Activated B cell treated with CpG ODN at 0.5 μM for 24 hours (primary cell): ENCODE results near the gene USP4. TPM values are rescaled to one million over a fixed set of nuclear protein-coding genes. Genes with fewer than 3 reads are reported as not detected.
"Not testable (repeated sequence)": the region's sequence is repeated elsewhere in the genome, so short reads cannot be mapped to it uniquely, and the experiment has no call there.

Experiments
- ATAC-seq: fragments of 200-7000 bp; cut with Tn5 transposase; one replicate; pipeline ENCODE4 v1.10.0; 2021; ENCODE audit warnings: low read depth, mild to moderate bottlenecking, moderate library complexity
- CTCF ChIA-PET: fragments of 350-600 bp; sonication (Branson Sonifier 250); formaldehyde crosslinking; loops from one replicate; lab custom pipeline; 2021; ENCODE audit warnings: antibody characterized with exemption; lab: Charles Lee
- POLR2A ChIA-PET: fragments of 350-600 bp; sonication (Branson Sonifier 250); formaldehyde crosslinking; loops from one replicate; lab custom pipeline; 2021; ENCODE audit warnings: antibody characterized with exemption; lab: Charles Lee
- DNase-seq: peaks from one replicate; pipeline ENCODE4 v3.0.0; 2022
- H3K27ac Mint-ChIP-seq: one replicate; pipeline ENCODE4 v1.8.0; 2020; ENCODE audit warnings: mixed read lengths
- H3K27me3 Mint-ChIP-seq: one replicate; pipeline ENCODE4 v1.8.0; 2021; ENCODE audit warnings: mixed read lengths
- H3K36me3 Mint-ChIP-seq: one replicate; pipeline ENCODE4 v1.8.0; 2021; ENCODE audit warnings: low read depth, mixed read lengths
- H3K4me1 Mint-ChIP-seq: one replicate; pipeline ENCODE4 v1.8.0; 2021; ENCODE audit warnings: mixed read lengths
- H3K4me3 Mint-ChIP-seq: one replicate; pipeline ENCODE4 v1.8.0; 2020; ENCODE audit warnings: mild to moderate bottlenecking, mixed read lengths
- H3K9me3 Mint-ChIP-seq: one replicate; pipeline ENCODE4 v1.8.0; 2020; ENCODE audit warnings: mixed read lengths
- intact Hi-C: fragments of 100-400 bp; cut with micrococcal nuclease; formaldehyde crosslinking; loops from one replicate; pipeline ENCODE4 v1.15.1; 2024
- total RNA-seq: library from RNA; stranded (reverse); gene quantifications from 2 replicates; pipeline ENCODE4 v1.2.3, GENCODE V29; 2022
- TF ChIP-seq, protein P1 (sequence below): fragments of 200-600 bp; IDR thresholded peaks from one replicate; pipeline ENCODE4 v1.8.0; 2022; ENCODE audit warnings: antibody characterized with exemption, mild to moderate bottlenecking

The USP4 gene
- total RNA-seq, 1 donor from 2014 or later: 115 TPM

DNA sequence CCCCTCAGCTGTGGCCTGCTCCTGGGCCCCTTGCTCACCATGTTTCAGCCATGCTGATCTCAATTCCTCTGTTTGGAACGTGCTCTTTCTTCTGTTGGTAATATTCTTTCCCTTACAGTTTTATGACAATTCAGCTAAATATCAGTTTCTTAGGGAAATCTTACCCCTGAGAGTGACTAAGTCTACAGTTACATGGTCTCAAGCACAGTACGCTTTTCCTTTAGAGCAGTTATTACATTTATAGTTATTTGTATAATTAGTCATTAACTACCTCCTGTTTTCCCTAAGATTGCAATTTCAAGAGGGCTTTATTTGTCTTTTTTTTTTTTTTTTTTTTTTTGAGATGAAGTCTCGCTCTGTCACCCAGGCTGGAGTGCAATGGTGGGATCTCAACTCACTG lies 86.3 kb downstream of the USP4 start:
- ATAC-seq (no peak), DNase-seq (no peak)
- no peak overlapping the region for H3K4me3 Mint-ChIP-seq
- H3K27ac Mint-ChIP-seq: no peak overlapping the region
- ChIA-PET CTCF (no interaction called here), POLR2A (no interaction called here)
- TF ChIP-seq, protein P1, sequence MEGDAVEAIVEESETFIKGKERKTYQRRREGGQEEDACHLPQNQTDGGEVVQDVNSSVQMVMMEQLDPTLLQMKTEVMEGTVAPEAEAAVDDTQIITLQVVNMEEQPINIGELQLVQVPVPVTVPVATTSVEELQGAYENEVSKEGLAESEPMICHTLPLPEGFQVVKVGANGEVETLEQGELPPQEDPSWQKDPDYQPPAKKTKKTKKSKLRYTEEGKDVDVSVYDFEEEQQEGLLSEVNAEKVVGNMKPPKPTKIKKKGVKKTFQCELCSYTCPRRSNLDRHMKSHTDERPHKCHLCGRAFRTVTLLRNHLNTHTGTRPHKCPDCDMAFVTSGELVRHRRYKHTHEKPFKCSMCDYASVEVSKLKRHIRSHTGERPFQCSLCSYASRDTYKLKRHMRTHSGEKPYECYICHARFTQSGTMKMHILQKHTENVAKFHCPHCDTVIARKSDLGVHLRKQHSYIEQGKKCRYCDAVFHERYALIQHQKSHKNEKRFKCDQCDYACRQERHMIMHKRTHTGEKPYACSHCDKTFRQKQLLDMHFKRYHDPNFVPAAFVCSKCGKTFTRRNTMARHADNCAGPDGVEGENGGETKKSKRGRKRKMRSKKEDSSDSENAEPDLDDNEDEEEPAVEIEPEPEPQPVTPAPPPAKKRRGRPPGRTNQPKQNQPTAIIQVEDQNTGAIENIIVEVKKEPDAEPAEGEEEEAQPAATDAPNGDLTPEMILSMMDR: no peak
- no peaks in the 10 kb centered on the region for H3K27me3 Mint-ChIP-seq
- H3K4me1 Mint-ChIP-seq: peaks cover 4% of the 10 kb centered on the region
- no peaks in the 10 kb centered on the region for H3K36me3 Mint-ChIP-seq
- intact Hi-C loops: no loop called here
- H3K9me3 Mint-ChIP-seq: no peaks in the 10 kb centered on the region

- no peak for DNase-seq
- CTCF ChIA-PET: no interaction called here
- POLR2A ChIA-PET: interaction anchor here (1.1 kb wide), 1 partner anchor 10 kb away, joined by 4 read pairs; no protein-coding TSS in a partner anchor
- ATAC-seq: peak; percentile 34
- Mint-ChIP-seq H3K27me3 (no peaks in the 10 kb centered on the region), H3K27ac (no peak overlapping the region), H3K9me3 (no peaks in the 10 kb centered on the region), H3K4me3 (no peak overlapping the region), H3K4me1 (peaks cover 4% of the 10 kb centered on the region), H3K36me3 (no peaks in the 10 kb centered on the region)
- TF ChIP-seq, protein P1: no peak
- intact Hi-C loops: no loop called here
Measured at GRCh38 chr3:49248840-49249227, 91.0 kb downstream of the USP4 start.

DNA sequence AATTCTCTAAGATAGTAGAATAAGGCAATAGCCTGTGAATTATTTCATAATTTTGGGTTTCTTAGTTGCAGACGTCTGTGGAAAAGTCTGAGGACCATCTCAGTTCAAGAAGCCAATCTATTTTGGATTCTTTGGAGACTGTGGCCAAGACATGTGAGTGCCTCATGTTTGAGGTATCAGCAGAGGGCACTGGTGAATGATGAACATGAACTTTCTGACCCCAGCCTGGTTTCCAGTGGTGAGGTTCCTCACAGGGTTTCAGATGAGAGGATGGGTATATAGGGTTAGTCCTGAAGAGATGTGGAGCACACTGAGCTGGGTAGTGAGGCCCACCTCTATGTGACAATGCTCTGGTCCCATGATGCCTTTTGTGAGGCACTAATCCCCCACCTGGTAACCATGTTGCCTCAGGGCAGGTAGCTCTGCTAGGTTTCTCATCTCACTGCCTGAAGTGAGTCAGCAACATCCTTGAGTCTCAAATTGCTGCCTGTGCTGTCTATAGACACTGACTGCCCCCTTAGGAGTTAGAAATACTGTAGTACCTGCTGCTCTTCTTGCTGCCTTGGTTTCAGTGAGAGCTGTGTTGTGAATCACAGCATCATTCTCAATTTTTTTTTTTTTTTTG lies 95.2 kb downstream of the USP4 start:
- CTCF ChIA-PET: no interaction called here
- H3K27me3 Mint-ChIP-seq: no peaks in the 10 kb centered on the region
- POLR2A ChIA-PET: interaction anchor here (0.5 kb wide), 1 partner anchor 204 kb away, joined by 3 read pairs; no protein-coding TSS in a partner anchor
- TF ChIP-seq, protein P1: no peak
- peaks cover 4% of the 10 kb centered on the region for H3K4me1 Mint-ChIP-seq
- no peak for DNase-seq
- intact Hi-C loops: no loop called here
- H3K27ac Mint-ChIP-seq: no peak overlapping the region
- ATAC-seq: no peak
- no peaks in the 10 kb centered on the region for H3K36me3 Mint-ChIP-seq
- no peak overlapping the region for H3K4me3 Mint-ChIP-seq
- peaks cover 1% of the 10 kb centered on the region for H3K9me3 Mint-ChIP-seq

- POLR2A ChIA-PET, H3K9me3 Mint-ChIP-seq, intact Hi-C loops, H3K36me3 Mint-ChIP-seq, H3K27ac Mint-ChIP-seq, H3K4me3 Mint-ChIP-seq, ATAC-seq, H3K27me3 Mint-ChIP-seq, CTCF ChIA-PET, H3K4me1 Mint-ChIP-seq, DNase-seq: not testable (repeated sequence)
Measured at GRCh38 chr3:49240091-49240490, 99.8 kb downstream of the USP4 start.

- Mint-ChIP-seq H3K27me3 (no peaks in the 10 kb centered on the region), H3K4me1 (peaks cover 6% of the 10 kb centered on the region), H3K36me3 (no peaks in the 10 kb centered on the region), H3K4me3 (peak overlapping the region; percentile 20), H3K27ac (peak overlapping the region; percentile 72), H3K9me3 (peaks cover 14% of the 10 kb centered on the region)
- TF ChIP-seq, protein P1: no peak
- POLR2A ChIA-PET: interaction anchor here (0.7 to 1.5 kb wide), 5 partner anchors 11 to 1466 kb away, joined by 3 to 4 read pairs (median 4); partner anchors contain the start of gene KLHDC8B
- ATAC-seq (peak; percentile 82), DNase-seq (no peak)
- CTCF ChIA-PET: no interaction called here
- intact Hi-C loops: no loop called here
Measured at GRCh38 chr3:49238274-49239127, 101.4 kb downstream of the USP4 start.
